ENCODE results near the gene FCN1. TPM values are rescaled to one million over a fixed set of nuclear protein-coding genes. Genes with fewer than 3 reads are reported as not detected.

The FCN1 gene
- total RNA-seq, 1 donor from 2014 or later: not detected

DNA sequence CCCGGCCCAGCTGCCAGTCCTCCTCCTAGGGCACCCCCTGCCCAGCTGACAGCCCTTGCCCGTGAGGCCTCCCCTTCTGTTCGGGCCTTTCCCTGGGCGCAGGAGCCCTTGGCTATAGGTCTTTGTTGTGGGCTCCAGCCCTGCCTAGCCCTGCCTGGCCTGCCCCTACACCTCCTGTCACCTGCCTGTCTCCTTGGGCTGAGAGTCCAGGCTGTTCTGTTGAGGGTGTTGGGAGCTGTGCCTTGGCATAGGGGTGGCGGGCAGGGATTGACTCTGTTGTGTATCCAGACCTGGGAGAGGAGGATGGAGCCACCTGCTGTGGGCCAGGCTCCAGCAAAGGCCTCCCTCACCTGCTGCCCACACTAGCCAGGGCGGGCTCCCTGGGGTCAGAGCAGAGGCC is 25.5 kb downstream of the FCN1 start:
- H3K4me3 ChIP-seq (ENCODE audit: low read depth, low read length): no peak overlapping the region
- TF ChIP-seq, protein P1, sequence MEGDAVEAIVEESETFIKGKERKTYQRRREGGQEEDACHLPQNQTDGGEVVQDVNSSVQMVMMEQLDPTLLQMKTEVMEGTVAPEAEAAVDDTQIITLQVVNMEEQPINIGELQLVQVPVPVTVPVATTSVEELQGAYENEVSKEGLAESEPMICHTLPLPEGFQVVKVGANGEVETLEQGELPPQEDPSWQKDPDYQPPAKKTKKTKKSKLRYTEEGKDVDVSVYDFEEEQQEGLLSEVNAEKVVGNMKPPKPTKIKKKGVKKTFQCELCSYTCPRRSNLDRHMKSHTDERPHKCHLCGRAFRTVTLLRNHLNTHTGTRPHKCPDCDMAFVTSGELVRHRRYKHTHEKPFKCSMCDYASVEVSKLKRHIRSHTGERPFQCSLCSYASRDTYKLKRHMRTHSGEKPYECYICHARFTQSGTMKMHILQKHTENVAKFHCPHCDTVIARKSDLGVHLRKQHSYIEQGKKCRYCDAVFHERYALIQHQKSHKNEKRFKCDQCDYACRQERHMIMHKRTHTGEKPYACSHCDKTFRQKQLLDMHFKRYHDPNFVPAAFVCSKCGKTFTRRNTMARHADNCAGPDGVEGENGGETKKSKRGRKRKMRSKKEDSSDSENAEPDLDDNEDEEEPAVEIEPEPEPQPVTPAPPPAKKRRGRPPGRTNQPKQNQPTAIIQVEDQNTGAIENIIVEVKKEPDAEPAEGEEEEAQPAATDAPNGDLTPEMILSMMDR (IDR thresholded peaks at IDR 0.05; ENCODE audit: insufficient read depth, low read length, severe bottlenecking): no peak
- no peak for FAIRE-seq
- no peaks in the 10 kb centered on the region for H3K27me3 ChIP-seq (ENCODE audit: control insufficient read depth, insufficient read depth, low read length)
- no peak for DNase-seq (ENCODE audit: low read depth)
- H3K36me3 ChIP-seq (ENCODE audit: control insufficient read depth, insufficient read depth, low read length): no peaks in the 10 kb centered on the region

DNA sequence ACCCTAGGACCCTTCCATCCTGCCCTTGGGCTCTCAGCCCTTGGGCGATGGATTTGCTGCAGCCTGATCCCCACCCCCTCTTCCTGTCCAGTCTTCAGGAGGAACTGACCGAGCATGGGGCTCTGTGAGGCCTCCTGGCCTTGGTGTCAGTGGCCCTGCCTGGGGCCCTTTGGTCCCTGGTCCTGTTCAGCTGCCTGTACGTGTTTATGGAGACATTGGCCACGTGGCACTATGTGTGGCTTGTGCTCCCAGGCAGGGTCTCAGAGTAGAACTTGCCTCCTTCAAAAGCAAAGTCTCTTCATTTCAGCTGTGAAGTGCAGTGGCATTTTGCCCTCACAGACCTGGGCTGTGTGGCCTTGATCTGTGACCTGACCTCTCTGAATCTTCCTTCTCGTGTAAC is 26.0 kb downstream of the FCN1 start:
- no peaks in the 10 kb centered on the region for H3K36me3 ChIP-seq (ENCODE audit: control insufficient read depth, insufficient read depth, low read length)
- TF ChIP-seq, protein P1 (IDR thresholded peaks at IDR 0.05; ENCODE audit: insufficient read depth, low read length, severe bottlenecking): no peak
- DNase-seq (ENCODE audit: low read depth) (no peak), FAIRE-seq (no peak)
- no peak overlapping the region for H3K4me3 ChIP-seq (ENCODE audit: low read depth, low read length)
- H3K27me3 ChIP-seq (ENCODE audit: control insufficient read depth, insufficient read depth, low read length): no peaks in the 10 kb centered on the region

DNA sequence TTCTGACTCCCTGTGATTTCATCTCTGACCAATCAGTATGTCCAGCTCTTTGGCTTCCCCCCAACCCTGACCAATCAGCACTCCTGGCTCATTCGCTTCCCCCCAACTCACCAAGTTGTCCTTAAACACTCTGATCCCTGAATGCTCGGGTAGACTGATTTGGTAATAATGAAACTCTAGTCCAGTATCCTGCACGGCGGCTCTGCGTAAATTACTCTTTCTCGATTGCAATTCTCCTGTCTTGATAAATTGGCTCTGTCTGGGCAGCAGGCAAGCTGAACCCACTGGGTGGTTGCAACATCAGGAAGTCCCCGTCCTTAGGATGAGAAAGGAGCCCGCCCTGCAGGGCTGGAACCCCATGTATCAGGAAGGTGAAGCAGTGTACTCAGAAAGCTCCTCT is 26.7 kb downstream of the FCN1 start:
- TF ChIP-seq, protein P1 (IDR thresholded peaks at IDR 0.05; ENCODE audit: insufficient read depth, low read length, severe bottlenecking): no peak
- Histone ChIP-seq H3K36me3 (ENCODE audit: control insufficient read depth, insufficient read depth, low read length) (no peaks in the 10 kb centered on the region), H3K27me3 (ENCODE audit: control insufficient read depth, insufficient read depth, low read length) (no peaks in the 10 kb centered on the region), H3K4me3 (ENCODE audit: low read depth, low read length) (no peak overlapping the region)
- no peak for FAIRE-seq
- no peak for DNase-seq (ENCODE audit: low read depth)

DNA sequence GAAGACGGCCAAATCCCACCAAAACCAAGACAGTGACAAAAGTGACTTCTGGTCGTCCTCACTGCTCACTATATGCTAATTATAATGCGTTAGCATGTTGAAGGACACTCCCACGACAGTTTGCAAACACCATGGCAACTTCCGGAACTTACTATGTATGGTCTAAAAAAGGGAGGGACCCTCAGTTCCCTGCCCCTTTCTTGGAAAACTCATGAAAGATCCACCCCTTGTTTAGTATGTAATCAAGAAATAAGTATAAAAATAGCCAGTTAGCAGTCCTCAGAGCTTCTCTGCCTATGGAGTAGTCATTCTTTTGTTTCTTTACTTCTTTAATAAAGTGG is 27.6 kb downstream of the FCN1 start:
- no peaks in the 10 kb centered on the region for H3K27me3 ChIP-seq (ENCODE audit: control insufficient read depth, insufficient read depth, low read length)
- DNase-seq (ENCODE audit: low read depth): no peak
- no peaks in the 10 kb centered on the region for H3K36me3 ChIP-seq (ENCODE audit: control insufficient read depth, insufficient read depth, low read length)
- no peak for FAIRE-seq
- no peak overlapping the region for H3K4me3 ChIP-seq (ENCODE audit: low read depth, low read length)
- TF ChIP-seq, protein P1 (IDR thresholded peaks at IDR 0.05; ENCODE audit: insufficient read depth, low read length, severe bottlenecking): no peak

DNA sequence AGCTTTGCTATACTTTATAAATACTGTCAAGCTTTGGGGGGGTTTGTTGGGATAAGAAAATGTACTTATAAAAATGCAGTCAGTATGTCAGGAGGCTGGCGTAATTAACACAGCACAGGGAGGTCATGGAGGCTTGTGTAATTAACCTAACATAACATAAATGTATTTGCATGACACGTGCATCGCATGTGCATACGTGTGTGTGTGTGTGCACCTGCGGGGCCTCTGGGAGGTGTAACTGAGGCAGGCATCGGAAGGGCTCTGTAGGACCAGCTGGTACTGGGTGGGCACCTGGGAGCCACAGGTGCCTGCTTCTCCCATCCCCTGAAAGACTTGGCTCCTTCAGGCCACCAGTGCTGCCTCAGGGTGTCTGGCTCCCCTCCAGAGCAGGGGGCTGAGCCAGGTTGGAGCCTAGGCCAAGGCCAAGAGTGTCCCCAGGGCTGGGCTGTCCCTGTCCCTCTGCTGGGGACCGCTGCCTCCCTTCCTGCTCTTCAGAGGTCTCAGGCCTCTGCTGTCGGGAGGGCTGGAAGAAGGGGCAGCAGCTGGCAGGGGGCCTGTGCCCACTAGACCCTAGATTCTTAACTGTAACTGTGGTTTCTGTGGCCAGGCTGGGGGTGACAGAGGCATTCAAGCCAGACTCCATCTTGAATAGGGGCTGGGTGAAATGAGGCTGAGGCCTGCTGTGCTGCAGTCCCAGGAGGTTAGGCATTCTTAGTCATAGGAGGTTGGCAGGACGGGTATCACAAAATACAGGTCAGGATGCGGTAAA is 28.1 kb downstream of the FCN1 start:
- H3K36me3 ChIP-seq (ENCODE audit: control insufficient read depth, insufficient read depth, low read length): no peaks in the 10 kb centered on the region
- no peaks in the 10 kb centered on the region for H3K27me3 ChIP-seq (ENCODE audit: control insufficient read depth, insufficient read depth, low read length)
- DNase-seq (ENCODE audit: low read depth): no peak
- TF ChIP-seq, protein P1 (IDR thresholded peaks at IDR 0.05; ENCODE audit: insufficient read depth, low read length, severe bottlenecking): no peak
- no peak overlapping the region for H3K4me3 ChIP-seq (ENCODE audit: low read depth, low read length)
- FAIRE-seq: no peak
